Posterior cingulate gyrus (tissue), 11 donors: ENCODE measurements around the gene TMPRSS2.
"Not testable (repeated sequence)": the region's sequence is repeated elsewhere in the genome, so short reads cannot be mapped to it uniquely, and the experiment has no call there.

Source experiments
- DNase-seq, 10 donors: peaks; one replicate each; pipeline versions ENCODE4 v3.0.0 to v3.0.0-alpha.2; 2020 to 2021; ENCODE audit warnings: mixed read lengths in 3 of 10
- intact Hi-C: fragments of 100-400 bp; cut with DNase I; formaldehyde crosslinking; loops from one replicate; pipeline ENCODE4 v1.15.1; 2023

TMPRSS2 gene

DNA sequence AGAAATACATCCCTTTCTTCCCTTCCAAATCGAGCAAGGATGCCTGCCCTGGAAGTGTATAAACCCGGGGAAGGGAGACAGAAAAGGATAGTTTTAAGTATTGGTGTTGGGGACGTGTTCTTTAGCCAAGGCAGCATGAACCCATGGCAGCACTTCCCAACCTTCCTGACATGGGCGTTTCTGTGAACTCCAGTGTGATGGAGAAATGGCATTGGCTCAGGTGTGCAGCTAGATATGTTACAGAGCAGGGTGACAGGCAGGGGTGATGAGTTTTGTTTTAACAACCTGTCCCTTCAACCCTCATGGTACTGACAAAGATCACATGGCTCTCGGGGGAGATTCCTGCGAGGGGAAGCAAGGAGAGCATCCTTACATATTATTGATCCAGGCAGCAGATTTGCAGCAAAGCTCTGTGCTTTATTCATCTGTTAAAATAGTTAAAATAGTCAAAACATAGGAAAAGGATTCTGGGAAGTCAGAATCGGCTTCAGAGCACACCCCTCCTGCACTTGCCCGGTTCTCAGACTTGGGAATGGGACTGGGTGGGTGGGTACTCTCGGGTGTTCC, 78.0 kb downstream of the TMPRSS2 start:
- intact Hi-C loops = no loop called here
- no peak for DNase-seq

DNA sequence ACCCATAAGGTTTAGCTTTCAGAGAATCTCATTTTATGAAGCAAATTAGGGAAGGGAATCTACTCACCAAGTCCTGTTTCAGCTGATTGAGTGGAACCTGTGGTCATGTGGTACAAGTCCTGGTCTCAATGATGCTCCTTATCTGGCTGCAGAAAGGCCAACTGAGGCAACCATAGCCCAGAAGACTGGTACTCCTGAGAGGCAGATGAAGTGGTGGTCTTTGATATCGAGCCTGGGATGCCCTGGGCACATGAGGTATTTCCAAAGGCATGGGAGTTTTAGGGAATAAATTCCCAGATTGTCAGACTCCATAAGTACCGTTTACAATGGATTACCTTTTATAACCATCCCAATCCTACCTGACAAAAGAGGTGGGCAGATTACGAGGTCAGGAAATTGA, 78.7 kb downstream of the TMPRSS2 start:
- DNase-seq = no peak
- intact Hi-C loops = no loop called here

DNA sequence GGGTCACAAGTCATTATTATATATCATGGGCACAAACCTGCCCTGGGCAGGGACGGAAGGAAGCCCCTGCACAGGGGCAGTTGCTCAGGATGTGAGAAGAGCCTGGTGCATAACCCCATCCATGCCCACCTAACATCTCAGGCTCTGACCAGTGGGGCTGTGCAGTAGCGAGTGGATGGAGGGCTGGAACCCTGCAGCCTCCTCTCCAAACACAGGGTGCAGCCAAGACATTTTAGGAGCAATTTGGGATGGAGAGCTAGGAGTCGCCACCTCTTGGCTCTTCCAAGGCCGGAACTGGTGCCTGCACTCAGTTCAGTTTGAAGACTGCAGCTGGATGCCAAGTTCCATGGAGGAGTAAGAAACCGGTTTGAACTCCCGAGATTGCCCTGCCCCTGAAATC, 79.1 kb downstream of the TMPRSS2 start:
- intact Hi-C loops = no loop called here
- no peak for DNase-seq

DNA sequence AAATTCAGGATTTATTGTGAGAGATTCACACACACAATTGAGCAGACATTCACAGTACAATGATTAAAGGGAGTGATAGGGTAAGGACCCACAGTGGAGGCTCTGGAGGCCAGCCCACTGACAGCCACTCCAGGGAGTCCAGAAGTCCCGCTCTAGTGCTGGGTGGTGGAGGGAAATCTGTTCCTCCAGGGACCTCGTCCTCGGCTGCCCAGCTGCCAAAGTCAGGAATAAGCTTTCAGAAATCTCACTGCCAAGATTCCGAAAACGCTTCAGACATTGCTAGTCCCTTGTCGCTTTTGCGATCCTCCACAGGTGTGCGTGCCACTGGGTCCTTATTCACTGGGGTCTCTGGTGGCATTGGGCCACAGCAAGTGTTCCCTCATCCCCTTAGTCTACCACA, 79.6 kb downstream of the TMPRSS2 start:
- intact Hi-C loops = no loop called here

DNA sequence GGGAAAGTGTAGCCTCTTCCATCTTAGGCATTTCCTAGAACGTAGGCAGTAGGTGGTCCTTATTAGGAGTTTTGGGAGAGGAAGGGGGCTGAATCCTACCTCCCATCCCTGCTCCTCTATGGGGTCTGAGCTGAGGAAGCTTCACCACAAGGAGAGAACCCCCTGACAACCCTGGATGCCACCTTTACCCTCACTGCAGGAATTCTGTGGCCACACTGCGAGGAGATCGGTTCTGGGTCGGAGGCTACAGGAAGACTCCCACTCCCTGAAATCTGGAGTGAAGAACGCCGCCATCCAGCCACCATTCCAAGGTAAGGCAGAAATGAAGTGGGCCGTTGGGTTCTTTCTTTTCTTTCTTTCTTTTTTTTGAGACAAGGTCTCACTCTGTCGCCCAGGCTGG, 80.4 kb downstream of the TMPRSS2 start:
- peak in 1 of 10 donors; percentile 33 for DNase-seq
- intact Hi-C loops = no loop called here

More for the DNA sequence above, 79.6 kb downstream of the TMPRSS2 start:
- DNase-seq = no peak

DNA sequence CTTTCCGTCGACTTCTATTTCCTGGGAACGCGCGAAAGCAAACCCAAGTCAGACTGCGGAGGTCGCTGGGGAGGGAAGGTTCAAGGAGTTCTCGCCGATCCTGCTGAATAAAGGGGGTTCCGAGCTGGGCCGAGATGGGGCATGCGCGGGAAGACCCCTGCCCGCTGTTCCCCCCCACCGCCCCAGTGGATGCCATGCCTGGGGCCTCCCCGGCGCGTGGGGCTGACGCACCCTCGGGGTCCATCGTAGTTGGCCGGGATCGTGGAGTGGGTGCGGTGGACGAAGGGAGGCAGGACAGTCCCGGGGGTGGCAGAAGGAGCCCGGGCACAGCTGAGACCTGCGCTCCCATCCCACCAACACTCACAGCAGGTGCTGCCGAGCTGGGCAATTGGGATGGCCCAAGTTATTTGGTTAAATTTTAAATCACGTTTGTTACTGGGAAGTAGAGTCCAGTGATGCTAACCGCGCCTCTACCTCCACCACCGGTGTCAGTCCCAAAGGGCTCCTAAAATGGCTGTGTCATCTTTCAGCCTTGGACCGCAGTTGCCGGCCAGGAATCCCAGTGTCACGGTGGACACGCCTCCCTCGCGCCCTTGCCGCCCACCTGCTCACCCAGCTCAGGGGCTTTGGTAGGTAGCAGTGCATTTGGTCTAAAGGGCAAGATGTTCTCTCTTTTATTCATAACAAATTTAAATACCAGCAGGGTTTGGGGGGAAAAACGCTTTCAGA, 81.1 kb downstream of the TMPRSS2 start:
- intact Hi-C loops = no loop called here
- DNase-seq = peak in 2 of 10 donors; percentile 81 to 83

DNA sequence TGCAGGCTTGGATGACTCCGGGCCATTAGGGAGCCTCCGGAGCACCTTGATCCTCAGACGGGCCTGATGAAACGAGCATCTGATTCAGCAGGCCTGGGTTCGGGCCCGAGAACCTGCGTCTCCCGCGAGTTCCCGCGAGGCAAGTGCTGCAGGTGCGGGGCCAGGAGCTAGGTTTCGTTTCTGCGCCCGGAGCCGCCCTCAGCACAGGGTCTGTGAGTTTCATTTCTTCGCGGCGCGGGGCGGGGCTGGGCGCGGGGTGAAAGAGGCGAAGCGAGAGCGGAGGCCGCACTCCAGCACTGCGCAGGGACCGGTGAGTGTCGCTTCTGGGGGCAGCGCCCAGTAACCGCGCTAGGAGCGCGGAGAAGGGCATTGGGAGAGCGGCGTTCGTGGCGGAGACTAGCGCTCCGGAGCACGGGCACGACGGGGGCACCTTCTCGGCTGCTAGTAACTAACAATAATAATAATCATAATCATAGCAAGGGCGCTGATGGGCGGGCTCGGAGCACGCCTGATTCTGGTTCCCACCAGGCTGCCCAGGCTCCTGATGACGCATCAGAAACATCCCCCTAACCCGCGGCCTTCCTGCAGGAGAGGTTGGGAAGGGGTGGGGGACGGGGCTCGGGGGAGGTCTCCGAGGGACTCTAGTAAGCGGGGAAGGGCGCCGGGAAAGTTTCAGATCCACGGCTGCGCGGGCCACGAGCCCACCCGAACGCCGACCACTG, 81.8 kb downstream of the TMPRSS2 start, which contains the start of gene MX1:
Gene MX1, plus strand, starts transcription at position 286 of the 722 bp plus-strand sequence. CDS start 5,832 bp downstream, outside the sequence.
- peak; percentile 26 to 94 (median 60) for DNase-seq
- intact Hi-C loops = no loop called here

DNA sequence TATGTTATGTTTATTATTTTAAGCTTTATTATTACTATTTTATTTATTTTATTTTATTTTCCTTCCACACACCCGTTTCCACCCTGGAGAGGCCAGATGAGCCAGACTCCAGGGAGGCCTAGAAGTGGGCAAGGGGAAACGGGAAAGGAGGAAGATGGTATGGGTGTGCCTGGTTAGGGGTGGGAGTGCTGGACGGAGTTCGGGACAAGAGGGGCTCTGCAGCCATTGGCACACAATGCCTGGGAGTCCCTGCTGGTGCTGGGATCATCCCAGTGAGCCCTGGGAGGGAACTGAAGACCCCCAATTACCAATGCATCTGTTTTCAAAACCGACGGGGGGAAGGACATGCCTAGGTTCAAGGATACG, 82.4 kb downstream of the TMPRSS2 start:
- DNase-seq = no peak
- intact Hi-C loops = no loop called here

DNA sequence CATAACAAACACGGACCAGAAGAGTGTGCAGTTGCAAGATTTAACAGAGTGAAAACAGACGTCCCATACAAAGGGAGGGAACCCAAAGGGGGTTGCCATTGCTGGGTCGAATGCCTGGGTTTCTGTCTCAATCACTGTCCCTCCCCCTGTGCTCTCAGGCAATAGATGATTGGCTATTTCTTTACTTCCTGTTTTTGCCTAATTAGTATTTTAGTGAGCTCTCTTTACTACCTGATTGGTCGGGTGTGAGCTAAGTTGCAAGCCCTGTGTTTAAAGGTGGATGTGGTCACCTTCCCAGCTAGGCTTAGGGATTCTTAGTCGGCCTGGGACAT, 84.7 kb downstream of the TMPRSS2 start:
- DNase-seq, intact Hi-C loops: not testable (repeated sequence)

DNA sequence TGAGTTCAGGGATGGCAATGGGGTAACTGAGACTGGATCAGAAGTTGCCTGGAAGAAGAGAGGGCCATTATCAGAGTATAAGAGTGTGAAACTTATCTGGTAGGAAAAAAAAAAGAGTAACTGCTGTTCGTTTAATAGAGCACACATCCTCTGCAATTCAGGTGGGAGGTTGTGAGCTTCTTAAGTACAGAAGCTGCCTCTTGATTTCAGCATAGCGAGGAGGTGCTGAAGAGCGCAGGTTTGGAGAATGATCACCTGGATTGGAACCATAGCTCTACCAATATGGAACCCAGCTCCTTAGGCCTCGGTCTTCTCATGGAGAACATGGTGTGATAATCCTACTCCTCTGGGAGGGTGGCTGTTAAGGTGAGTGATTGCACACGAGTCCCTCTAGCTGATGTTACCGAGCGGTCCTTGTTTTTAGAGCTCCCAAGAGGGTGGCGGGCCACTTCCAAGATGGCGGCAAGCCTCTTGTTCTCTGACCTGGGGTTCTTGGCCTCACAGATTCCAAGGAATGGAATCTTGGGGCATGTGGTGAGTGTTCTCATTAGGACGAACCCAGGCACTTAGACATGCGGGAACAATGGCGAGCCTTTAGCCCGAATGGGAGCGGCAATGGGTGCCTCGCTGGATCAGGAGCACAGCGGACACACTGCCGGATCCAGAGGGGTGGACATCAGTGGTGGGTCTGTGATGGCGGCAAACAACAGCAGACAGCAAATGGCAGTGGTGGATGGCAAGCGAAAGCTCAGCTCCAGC, 85.2 kb downstream of the TMPRSS2 start:
- intact Hi-C loops = no loop called here
- DNase-seq = no peak

DNA sequence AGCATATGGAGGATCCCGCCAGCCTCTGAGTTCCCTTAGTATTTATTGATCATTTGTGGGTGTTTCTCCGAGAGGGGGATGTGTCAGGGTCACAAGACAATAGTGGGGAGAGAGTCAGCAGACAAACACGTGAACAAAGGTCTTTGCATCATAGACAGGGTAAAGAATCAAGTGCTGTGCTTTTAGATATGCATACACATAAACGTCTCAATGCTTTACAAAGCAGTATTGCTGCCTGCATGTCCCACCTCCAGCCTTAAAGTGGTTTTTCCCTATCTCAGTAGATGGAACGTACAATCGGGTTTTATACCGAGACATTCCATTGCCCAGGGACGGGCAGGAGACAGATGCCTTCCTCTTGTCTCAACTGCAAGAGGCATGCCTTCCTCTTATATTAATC, 87.0 kb downstream of the TMPRSS2 start:
- intact Hi-C loops, DNase-seq: not testable (repeated sequence)

DNA sequence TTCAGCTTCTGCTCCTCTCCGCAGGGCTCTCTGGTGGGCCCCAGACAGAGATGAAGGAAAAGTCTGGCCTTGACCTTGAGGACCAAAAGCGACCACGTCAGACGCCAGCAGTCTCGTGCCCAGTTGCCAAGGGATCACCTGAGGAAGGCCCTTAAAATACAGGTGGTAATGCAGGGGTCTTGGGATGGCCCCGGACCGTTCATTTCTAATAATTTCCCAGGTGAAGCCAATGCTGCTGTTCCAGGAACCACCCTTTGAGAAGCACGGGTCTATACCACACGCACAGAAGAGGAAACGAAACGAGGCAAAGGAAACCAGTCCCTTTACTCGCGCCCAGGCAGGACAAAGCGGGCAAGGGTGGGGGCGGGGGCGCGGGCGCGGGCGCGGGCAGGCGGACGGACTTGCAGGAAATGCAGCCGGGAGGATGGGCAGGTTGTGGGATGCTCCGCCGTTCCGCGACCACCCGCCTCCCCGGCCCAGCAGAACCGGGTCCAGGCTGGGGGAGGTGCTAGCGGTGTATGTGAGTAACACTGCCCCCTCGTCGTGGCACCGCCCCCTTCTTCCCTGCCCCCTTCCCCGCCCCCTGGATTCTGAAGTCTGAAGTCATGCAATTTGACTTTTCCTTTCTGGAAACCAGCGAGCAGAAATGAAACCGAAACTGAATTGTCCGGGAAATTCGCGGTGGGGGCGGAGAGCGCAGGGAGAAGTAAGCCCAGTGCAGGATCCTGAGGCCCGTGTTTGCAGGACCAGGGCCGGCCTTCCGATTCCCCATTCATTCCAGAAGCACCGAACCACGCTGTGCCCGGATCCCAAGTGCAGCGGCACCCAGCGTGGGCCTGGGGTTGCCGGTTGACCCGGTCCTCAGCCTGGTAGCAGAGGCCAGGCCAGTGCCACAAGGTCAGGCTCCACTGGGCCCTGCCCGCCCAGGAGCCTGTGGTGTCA, 87.8 kb downstream of the TMPRSS2 start:
- intact Hi-C loops = no loop called here
- peak; percentile 40 to 94 (median 58) for DNase-seq

DNA sequence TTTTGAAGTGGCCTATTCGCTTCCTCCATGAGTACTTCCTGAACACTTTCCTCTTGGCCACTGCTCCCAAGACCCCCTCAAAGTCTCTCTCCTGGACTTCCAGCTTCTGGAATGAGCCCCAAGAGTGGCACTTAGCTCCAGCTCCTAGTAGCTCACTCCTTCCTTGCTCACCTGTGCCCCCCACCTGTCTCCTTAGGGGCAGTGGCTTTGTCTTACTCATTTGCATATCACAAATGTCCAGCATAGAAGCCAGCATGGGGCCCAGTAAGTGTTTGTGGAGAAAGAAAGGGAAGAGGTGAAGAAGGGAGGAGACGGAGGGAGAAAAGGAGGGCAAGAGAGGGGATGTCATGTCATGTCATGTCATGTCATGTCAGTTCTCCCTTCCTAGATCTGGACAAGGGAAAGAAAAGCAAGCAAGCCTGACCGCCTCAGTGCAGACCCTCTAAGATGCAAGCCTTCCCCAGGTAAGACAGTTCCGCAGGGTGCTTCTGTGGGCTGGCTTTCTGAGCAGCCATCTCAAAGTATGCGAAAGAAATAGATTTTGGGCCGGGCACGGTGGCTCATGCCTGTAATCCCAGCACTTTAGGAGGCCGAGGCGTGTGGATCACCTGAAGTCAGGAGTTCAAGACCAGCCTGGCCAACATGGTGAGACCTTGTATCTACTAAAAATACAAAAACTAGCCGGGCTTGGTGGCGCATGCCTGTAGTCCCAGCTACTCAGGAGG, 88.8 kb downstream of the TMPRSS2 start:
- intact Hi-C loops = no loop called here
- no peak for DNase-seq

DNA sequence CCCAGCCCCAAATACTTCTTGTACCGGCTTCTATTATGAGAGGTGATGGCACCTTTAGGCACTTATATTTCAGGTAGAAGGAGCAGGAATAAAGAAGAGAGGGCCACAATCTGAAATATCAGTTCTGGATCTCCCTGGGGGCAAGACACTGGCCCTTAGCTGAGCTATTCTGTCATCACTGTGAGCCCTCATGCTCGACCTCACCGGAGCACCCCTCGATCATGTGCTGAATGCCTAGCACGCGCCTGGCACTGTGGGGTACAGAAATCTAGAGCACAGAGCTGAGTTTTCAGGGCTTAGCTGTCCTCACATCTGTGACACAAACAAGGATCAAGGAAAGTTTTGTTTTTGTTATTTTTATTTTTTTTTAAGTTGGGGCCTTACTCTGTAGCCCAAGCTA, 89.6 kb downstream of the TMPRSS2 start:
- intact Hi-C loops = no loop called here
- no peak for DNase-seq

DNA sequence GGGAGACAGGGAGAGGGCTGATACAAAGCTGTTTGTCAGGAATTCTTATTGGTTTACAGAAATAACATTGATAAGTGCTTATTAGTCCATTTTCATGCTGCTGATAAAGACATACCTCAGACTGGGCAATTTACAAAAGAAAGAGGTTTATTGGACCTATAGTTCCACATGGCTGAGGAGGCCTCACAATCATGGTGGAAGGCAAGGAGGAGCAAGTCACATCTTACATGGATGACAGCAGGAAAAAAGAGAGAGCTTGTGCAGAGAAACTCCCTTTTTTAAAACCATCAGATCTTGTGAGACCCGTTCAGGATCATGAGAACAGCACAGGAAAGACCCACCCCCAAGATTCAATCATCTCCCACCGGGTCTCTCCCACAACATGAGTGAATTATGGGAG, 90.5 kb downstream of the TMPRSS2 start:
- DNase-seq, intact Hi-C loops: not testable (repeated sequence)
